B cell (primary cell): ENCODE data around the gene ANKS6. TPM values are rescaled to one million over a fixed set of nuclear protein-coding genes. Genes with fewer than 3 reads are reported as not detected.

ENCODE experiments used
- ATAC-seq: fragments of 200-7000 bp; cut with Tn5 transposase; one replicate; pipeline ENCODE4 v1.10.0; 2021; ENCODE audit warnings: low read depth, mild to moderate bottlenecking, moderate number of reproducible peaks, moderate library complexity
- CTCF ChIA-PET: fragments of 350-600 bp; sonication (Branson Sonifier 250); formaldehyde crosslinking; loops from one replicate; lab custom pipeline; 2021; ENCODE audit warnings: antibody characterized with exemption, inconsistent platforms; lab: Charles Lee
- POLR2A ChIA-PET: fragments of 350-600 bp; sonication (Branson Sonifier 250); formaldehyde crosslinking; loops from one replicate; lab custom pipeline; 2021; ENCODE audit warnings: antibody characterized with exemption; lab: Charles Lee
- DNase-seq: peaks from one replicate; pipeline ENCODE4 v3.0.0; 2013
- H2AFZ ChIP-seq: 2 replicates; pipeline ENCODE4 v1.6.1; 2012; ENCODE audit warnings: mild to moderate bottlenecking, low read depth, low read length; ENCODE audit not compliant: insufficient read depth, poor library complexity, severe bottlenecking
- H3K27ac ChIP-seq, 2 donors: 1 replicate in 1 of 2; 2 replicates in 1 of 2; pipeline ENCODE4 v1.5.1; 2012 to 2013; ENCODE audit warnings: low read length in 2 of 2, mild to moderate bottlenecking in 2 of 2, moderate library complexity in 1 of 2
- H3K27me3 ChIP-seq, 4 experiments: fragments of 200-600 bp in 1 of 4; sonication (generic) in 1 of 4; replicated peaks in 1 of 4; 1 replicate in 2 of 4; 2 replicates in 2 of 4; pipeline versions ENCODE4 v1.6.1 to v1.7.0; 2013 to 2016; ENCODE audit warnings: low read length in 3 of 4, mild to moderate bottlenecking in 2 of 4, mixed read lengths in 1 of 4, moderate library complexity in 1 of 4; ENCODE audit not compliant: insufficient read depth in 4 of 4, control insufficient read depth in 3 of 4; ENCODE audit errors: control extremely low read depth in 1 of 4
- H3K36me3 ChIP-seq, 2 experiments: replicated peaks in 1 of 2; 1 replicate in 1 of 2; 2 replicates in 1 of 2; pipeline versions ENCODE4 v1.6.1 to v1.7.1; 2013; ENCODE audit warnings: low read length in 1 of 2; ENCODE audit not compliant: insufficient read depth in 2 of 2, control insufficient read depth in 1 of 2; ENCODE audit errors: control extremely low read depth in 1 of 2, extremely low read depth in 1 of 2
- H3K4me1 ChIP-seq, 2 donors: fragments of 200-600 bp in 1 of 2; sonication (generic) in 1 of 2; 1 replicate in 1 of 2; 2 replicates in 1 of 2; pipeline versions ENCODE4 v1.5.1 to v1.6.1; 2013 to 2017; ENCODE audit warnings: low read length in 2 of 2; ENCODE audit not compliant: control insufficient read depth in 2 of 2, insufficient read depth in 2 of 2
- H3K4me2 ChIP-seq: replicated peaks from 2 replicates; pipeline ENCODE3; 2012; ENCODE audit warnings: mild to moderate bottlenecking, low read depth, low read length; ENCODE audit not compliant: poor library complexity, severe bottlenecking
- H3K4me3 ChIP-seq, 5 experiments: fragments of 200-600 bp in 1 of 5; sonication (generic) in 1 of 5; 1 replicate in 3 of 5; 2 replicates in 2 of 5; pipeline versions ENCODE4 v1.5.1 to v1.7.0; 2011 to 2016; ENCODE audit warnings: low read length in 4 of 5, mild to moderate bottlenecking in 4 of 5, low read depth in 2 of 5, control low read depth in 1 of 5, moderate library complexity in 1 of 5; ENCODE audit not compliant: insufficient read depth in 1 of 5; ENCODE audit errors: control extremely low read depth in 1 of 5, extremely low read depth in 1 of 5
- H3K79me2 ChIP-seq: fragments of 200-600 bp; sonication (generic); one replicate; pipeline ENCODE4 v1.6.0; 2016; ENCODE audit warnings: low read length; ENCODE audit not compliant: control insufficient read depth, insufficient read depth
- H3K9ac ChIP-seq: fragments of 200-600 bp; sonication (generic); 2 replicates; pipeline ENCODE4 v1.6.1; 2017; ENCODE audit warnings: mild to moderate bottlenecking, low read length, moderate library complexity
- H3K9me3 ChIP-seq, 3 donors: one replicate each; pipeline versions ENCODE4 v1.6.1 to v1.7.1; 2013; ENCODE audit warnings: low read length in 2 of 3; ENCODE audit not compliant: control insufficient read depth in 2 of 3, insufficient read depth in 1 of 3; ENCODE audit errors: control extremely low read depth in 1 of 3
- H4K20me1 ChIP-seq: 2 replicates; pipeline ENCODE4 v1.6.0; 2012; ENCODE audit warnings: mild to moderate bottlenecking, low read length; ENCODE audit not compliant: insufficient read depth, control insufficient read depth, poor library complexity, severe bottlenecking
- H3K27ac Mint-ChIP-seq: one replicate; pipeline ENCODE4 v1.8.0; 2021; ENCODE audit warnings: mixed read lengths
- H3K27me3 Mint-ChIP-seq: one replicate; pipeline ENCODE4 v1.8.0; 2021; ENCODE audit warnings: mixed read lengths
- H3K4me1 Mint-ChIP-seq: one replicate; pipeline ENCODE4 v1.8.0; 2021; ENCODE audit warnings: mixed read lengths
- H3K4me3 Mint-ChIP-seq: one replicate; pipeline ENCODE4 v1.8.0; 2021; ENCODE audit warnings: mixed read lengths
- H3K9me3 Mint-ChIP-seq: one replicate; pipeline ENCODE4 v1.8.0; 2022; ENCODE audit warnings: mixed read lengths; ENCODE audit not compliant: insufficient read depth
- EZH2 ChIP-seq: IDR thresholded peaks from 2 replicates; pipeline ENCODE4 v1.6.1; 2012; ENCODE audit warnings: borderline replicate concordance, low read depth, mild to moderate bottlenecking, moderate library complexity, low read length; ENCODE audit not compliant: insufficient read depth, poor library complexity, severe bottlenecking
- whole genome bisulfite sequencing: methylation state at CpG from one replicate; pipeline ENCODE4 v1.1.5; 2013; ENCODE audit warnings: missing lambda C conversion rate; ENCODE audit not compliant: insufficient coverage; 5-methylcytosine and 5-hydroxymethylcytosine counted together
- intact Hi-C: fragments of 100-400 bp; cut with micrococcal nuclease; formaldehyde crosslinking; loops from one replicate; pipeline ENCODE4 v1.10.0; 2022
- polyA plus RNA-seq: library from polyadenylated mRNA; depleted of rRNA; stranded (reverse); fragments of >200 nt; gene quantifications from 2 replicates; pipeline ENCODE4 v1.2.3, GENCODE V29; 2012
- total RNA-seq, 2 donors: library from RNA; stranded (reverse); fragments of 120-200 nt in 1 of 2; gene quantifications; 1 replicate in 1 of 2; 2 replicates in 1 of 2; pipeline versions ENCODE4 v1.2.3 to v1.2.4, GENCODE V29; 2013 to 2022
- TF ChIP-seq, protein P1 (sequence below): fragments of 200-600 bp; IDR thresholded peaks from one replicate; pipeline ENCODE4 v1.8.0; 2022; ENCODE audit warnings: antibody characterized with exemption, mild to moderate bottlenecking

Gene ANKS6
- total and polyA plus RNA-seq, 2 donors (not counting 1 experiment from before 2014, with no cell fraction given) = 11.4 to 16.1 TPM

DNA sequence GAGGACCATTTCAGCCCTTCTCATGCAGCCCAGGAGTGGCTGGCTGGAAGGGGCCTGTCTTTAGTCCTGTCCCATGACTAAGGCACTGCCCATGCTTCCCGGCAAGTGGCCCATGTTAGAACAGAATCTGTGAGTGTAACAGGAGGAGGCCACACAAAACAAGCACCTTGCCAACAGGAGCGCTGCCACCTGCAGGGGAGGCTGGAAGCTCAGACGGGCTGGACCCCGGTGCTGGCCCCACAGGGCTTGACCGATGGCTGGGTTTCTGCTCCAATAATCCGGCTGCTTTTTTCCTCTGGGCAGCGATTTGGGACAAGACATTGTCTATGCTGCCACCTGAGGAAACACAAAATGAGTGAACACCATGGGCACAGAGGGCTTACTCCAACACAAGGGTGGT lies 28.4 kb downstream of the ANKS6 start:
- H3K79me2 ChIP-seq = no peaks in the 10 kb centered on the region
- no peaks in the 10 kb centered on the region for H3K27me3 ChIP-seq
- Mint-ChIP-seq H3K27me3 (no peaks in the 10 kb centered on the region), H3K27ac (no peak overlapping the region), H3K9me3 (no peaks in the 10 kb centered on the region), H3K4me3 (no peak overlapping the region), H3K4me1 (no peaks in the 10 kb centered on the region)
- no peak overlapping the region for H3K27ac ChIP-seq
- ATAC-seq (no peak), DNase-seq (no peak)
- no peak overlapping the region for H3K4me2 ChIP-seq
- H3K9ac ChIP-seq = no peak overlapping the region
- H3K4me1 ChIP-seq = no peaks in the 10 kb centered on the region
- ChIA-PET POLR2A (no interaction called here), CTCF (interaction anchor here (3.1 kb wide), 1 partner anchor 8 kb away, joined by 12 read pairs; no protein-coding TSS in a partner anchor)
- TF ChIP-seq, protein P1, sequence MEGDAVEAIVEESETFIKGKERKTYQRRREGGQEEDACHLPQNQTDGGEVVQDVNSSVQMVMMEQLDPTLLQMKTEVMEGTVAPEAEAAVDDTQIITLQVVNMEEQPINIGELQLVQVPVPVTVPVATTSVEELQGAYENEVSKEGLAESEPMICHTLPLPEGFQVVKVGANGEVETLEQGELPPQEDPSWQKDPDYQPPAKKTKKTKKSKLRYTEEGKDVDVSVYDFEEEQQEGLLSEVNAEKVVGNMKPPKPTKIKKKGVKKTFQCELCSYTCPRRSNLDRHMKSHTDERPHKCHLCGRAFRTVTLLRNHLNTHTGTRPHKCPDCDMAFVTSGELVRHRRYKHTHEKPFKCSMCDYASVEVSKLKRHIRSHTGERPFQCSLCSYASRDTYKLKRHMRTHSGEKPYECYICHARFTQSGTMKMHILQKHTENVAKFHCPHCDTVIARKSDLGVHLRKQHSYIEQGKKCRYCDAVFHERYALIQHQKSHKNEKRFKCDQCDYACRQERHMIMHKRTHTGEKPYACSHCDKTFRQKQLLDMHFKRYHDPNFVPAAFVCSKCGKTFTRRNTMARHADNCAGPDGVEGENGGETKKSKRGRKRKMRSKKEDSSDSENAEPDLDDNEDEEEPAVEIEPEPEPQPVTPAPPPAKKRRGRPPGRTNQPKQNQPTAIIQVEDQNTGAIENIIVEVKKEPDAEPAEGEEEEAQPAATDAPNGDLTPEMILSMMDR = no peak
- no peak for TF ChIP-seq EZH2
- no peak overlapping the region for H3K4me3 ChIP-seq
- intact Hi-C loops = no loop called here
- no peaks in the 10 kb centered on the region for H4K20me1 ChIP-seq
- H3K9me3 ChIP-seq = no peaks in the 10 kb centered on the region
- H3K36me3 ChIP-seq = peaks cover 0 to 25% of the 10 kb centered on the region in 2 experiments
- WGBS = 98% methylated on average over 6 of the region's 7 CpGs
- H2AFZ ChIP-seq = no peak overlapping the region

- no peaks in the 10 kb centered on the region for H3K4me1 ChIP-seq
- ChIA-PET POLR2A (no interaction called here), CTCF (interaction anchor here (3.1 kb wide), 1 partner anchor 8 kb away, joined by 12 read pairs; no protein-coding TSS in a partner anchor)
- no peak overlapping the region for H3K4me3 ChIP-seq
- H3K9ac ChIP-seq = no peak overlapping the region
- peaks cover 0 to 25% of the 10 kb centered on the region in 2 experiments for H3K36me3 ChIP-seq
- Mint-ChIP-seq H3K9me3 (no peaks in the 10 kb centered on the region), H3K27ac (no peak overlapping the region), H3K4me3 (no peak overlapping the region), H3K4me1 (no peaks in the 10 kb centered on the region), H3K27me3 (no peaks in the 10 kb centered on the region)
- H2AFZ ChIP-seq = no peak overlapping the region
- no peaks in the 10 kb centered on the region for H3K27me3 ChIP-seq
- no peak for TF ChIP-seq EZH2
- TF ChIP-seq, protein P1 = no peak
- intact Hi-C loops = no loop called here
- no peak overlapping the region for H3K27ac ChIP-seq
- WGBS = 96% methylated on average over 2 of the region's 3 CpGs
- H4K20me1 ChIP-seq = no peaks in the 10 kb centered on the region
- H3K9me3 ChIP-seq = no peaks in the 10 kb centered on the region
- ATAC-seq = no peak
- H3K4me2 ChIP-seq = no peak overlapping the region
- DNase-seq = no peak
- H3K79me2 ChIP-seq = no peaks in the 10 kb centered on the region
These were observed 29.2 kb downstream of the ANKS6 start for GRCh38 chr9:98767196-98767595.
